Measurements from ENCODE around the gene SARM1. TPM values are rescaled to one million over a fixed set of nuclear protein-coding genes. Genes with fewer than 3 reads are reported as not detected.

Gene SARM1
- total RNA-seq, 4 donors from 2014 or later = 10.3 to 20.2 (median 16.3) TPM

DNA sequence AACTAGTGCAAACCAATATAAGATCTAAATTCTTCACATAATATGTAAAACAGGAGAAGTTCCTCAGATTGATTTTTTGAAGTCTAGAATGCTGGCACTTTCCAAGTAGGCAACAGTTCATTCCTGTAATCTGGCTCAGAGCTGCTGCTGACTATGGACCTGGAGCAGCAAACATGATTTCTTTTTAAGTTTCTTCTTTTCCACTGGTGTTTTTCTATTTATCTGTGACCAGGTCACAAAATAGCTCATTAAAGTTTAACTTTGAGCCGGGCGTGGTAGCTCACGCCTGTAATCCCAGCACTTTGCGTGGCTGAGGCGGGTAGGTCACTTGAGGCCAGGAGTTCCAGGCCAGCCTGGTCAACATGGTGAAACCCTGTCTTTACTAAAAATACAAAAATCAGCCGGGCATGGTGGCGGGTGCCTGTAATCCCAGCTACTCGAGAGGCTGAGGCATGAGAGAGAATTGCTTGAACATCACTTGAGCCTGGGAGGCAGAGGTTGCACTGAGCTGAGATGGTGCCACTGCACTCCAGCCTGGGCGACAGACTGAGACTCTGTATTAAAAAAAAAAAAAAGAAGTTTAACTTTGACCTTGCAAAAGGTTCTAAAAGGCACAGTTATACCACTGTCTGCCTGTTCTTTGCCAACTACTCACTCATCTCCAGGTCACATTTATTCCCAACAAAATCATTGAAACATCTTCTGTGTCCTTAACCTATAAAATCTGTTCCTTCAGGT is 72.6 kb downstream of the SARM1 start:
- Histone ChIP-seq H3K36me3 (no peaks in the 10 kb centered on the region), H3K4me1 (no peaks in the 10 kb centered on the region), H3K4me3 (replicated peaks in 1 of 3) (no peak overlapping the region), H3K27ac (no peak overlapping the region), H3K9me3 (no peaks in the 10 kb centered on the region), H3K27me3 (no peaks in the 10 kb centered on the region)
- WGBS, 2 donors = 78 to 84% methylated on average over 9 of the region's 9 CpGs
- TF ChIP-seq, protein P1, sequence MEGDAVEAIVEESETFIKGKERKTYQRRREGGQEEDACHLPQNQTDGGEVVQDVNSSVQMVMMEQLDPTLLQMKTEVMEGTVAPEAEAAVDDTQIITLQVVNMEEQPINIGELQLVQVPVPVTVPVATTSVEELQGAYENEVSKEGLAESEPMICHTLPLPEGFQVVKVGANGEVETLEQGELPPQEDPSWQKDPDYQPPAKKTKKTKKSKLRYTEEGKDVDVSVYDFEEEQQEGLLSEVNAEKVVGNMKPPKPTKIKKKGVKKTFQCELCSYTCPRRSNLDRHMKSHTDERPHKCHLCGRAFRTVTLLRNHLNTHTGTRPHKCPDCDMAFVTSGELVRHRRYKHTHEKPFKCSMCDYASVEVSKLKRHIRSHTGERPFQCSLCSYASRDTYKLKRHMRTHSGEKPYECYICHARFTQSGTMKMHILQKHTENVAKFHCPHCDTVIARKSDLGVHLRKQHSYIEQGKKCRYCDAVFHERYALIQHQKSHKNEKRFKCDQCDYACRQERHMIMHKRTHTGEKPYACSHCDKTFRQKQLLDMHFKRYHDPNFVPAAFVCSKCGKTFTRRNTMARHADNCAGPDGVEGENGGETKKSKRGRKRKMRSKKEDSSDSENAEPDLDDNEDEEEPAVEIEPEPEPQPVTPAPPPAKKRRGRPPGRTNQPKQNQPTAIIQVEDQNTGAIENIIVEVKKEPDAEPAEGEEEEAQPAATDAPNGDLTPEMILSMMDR (IDR thresholded peaks at IDR 0.05) = no peak
- no peak for TF ChIP-seq POLR2A (IDR thresholded peaks at IDR 0.05)
- no peak for DNase-seq
- intact Hi-C loops (cut with DNase I) = no loop called here

DNA sequence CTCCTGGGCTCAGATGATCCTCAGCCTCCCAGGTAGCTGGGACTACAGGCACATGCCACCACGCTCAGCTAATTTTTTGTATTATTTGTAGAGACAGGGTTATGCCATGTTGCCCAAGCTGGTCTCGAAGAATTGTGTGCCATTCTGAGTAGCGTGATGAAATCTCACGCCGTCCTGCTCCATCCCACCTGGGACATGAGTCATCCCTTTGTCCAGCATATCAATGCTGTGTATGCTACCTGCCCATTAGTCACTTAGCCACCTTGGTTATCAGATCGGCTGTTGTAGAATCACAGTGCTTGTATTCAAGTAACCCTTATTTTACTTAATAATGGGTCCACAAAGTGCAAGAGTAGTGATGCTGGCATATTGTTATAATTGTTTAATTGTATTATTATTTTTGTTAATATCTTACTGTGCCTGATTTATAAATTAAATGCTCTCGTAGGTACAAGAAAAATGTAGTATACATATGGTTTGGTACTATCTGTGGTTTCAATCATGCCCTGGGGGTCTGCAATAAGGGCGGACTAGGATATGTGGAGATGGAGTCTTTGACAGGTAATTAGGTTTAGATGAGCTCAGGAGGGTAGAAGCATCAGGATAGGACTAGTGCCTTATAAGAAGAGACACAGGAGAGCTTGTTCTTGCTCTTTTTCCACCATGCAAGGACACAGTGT is 75.4 kb downstream of the SARM1 start:
- no peaks in the 10 kb centered on the region for H3K4me1 ChIP-seq
- no peak for TF ChIP-seq POLR2A (IDR thresholded peaks at IDR 0.05)
- TF ChIP-seq, protein P1 (IDR thresholded peaks at IDR 0.05) = no peak
- DNase-seq = no peak
- intact Hi-C loops (cut with DNase I) = no loop called here
- no peaks in the 10 kb centered on the region for H3K27me3 ChIP-seq
- no peaks in the 10 kb centered on the region for H3K36me3 ChIP-seq
- no peaks in the 10 kb centered on the region for H3K9me3 ChIP-seq
- H3K4me3 ChIP-seq (replicated peaks in 1 of 3) = no peak overlapping the region
- 92 to 95% methylated on average over 8 of the region's 8 CpGs for WGBS, 2 donors
- no peak overlapping the region for H3K27ac ChIP-seq

DNA sequence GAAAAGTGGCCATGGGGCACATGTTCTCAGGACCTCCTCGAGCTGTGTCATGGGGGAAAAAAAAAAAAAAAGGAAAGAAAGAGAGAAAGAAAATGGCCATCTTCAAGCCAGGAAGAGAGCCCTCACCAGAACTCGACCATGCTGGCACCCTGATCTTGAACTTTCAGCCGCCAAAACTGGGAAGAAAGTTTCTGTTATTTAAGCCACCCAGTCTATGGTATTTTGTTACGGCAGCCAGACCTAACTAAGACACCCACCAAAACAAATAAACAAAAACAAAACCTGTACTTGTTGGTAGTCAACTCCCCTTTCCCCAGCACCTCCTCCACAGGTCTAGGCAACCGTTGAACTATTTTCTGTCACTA is 75.9 kb downstream of the SARM1 start:
- intact Hi-C loops (cut with DNase I) = no loop called here
- H3K9me3 ChIP-seq = no peaks in the 10 kb centered on the region
- DNase-seq = no peak
- no peaks in the 10 kb centered on the region for H3K4me1 ChIP-seq
- no peaks in the 10 kb centered on the region for H3K27me3 ChIP-seq
- H3K27ac ChIP-seq = no peak overlapping the region
- H3K36me3 ChIP-seq = no peaks in the 10 kb centered on the region
- no peak overlapping the region for H3K4me3 ChIP-seq (replicated peaks in 1 of 3)
- WGBS, 2 donors = 72 to 75% methylated on average over 5 of the region's 5 CpGs
- TF ChIP-seq POLR2A (IDR thresholded peaks at IDR 0.05) = no peak
- TF ChIP-seq, protein P1 (IDR thresholded peaks at IDR 0.05) = no peak

DNA sequence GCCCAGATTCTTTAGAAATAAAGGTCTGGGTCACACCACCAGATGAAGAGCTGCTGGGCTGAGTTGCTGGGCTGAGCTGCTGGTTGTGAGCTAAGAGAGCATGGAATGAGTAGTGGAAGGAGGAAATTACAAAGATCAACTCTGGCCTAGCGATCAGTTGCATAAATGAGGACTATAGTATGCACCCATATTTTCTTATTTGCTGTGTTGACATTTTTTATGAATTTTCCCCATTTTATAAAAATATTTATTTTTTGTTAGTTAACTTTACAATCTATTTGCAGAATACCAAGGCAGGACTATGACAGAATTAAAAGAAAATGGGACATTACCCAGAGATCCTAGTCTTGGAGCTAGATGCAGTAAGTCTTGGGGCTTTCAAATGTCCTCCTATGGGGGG is 78.4 kb downstream of the SARM1 start:
- Histone ChIP-seq H3K27me3 (no peaks in the 10 kb centered on the region), H3K36me3 (no peaks in the 10 kb centered on the region), H3K27ac (no peak overlapping the region), H3K4me3 (replicated peaks in 1 of 3) (no peak overlapping the region), H3K9me3 (no peaks in the 10 kb centered on the region), H3K4me1 (no peaks in the 10 kb centered on the region)
- intact Hi-C loops (cut with DNase I) = no loop called here
- WGBS, 2 donors = 85 to 93% methylated on average over 1 of the region's 1 CpG
- DNase-seq = no peak
- TF ChIP-seq, protein P1 (IDR thresholded peaks at IDR 0.05) = no peak
- TF ChIP-seq POLR2A (IDR thresholded peaks at IDR 0.05) = no peak

Small RNA genes within 50 kb of the gene (microRNA-seq; reads per million reads assigned to microRNA genes)
- gene MIR4723 = 1.5 reads per million

Other genes with a start within 250 kb of the SARM1 start
- 1 to 10 TPM; 3.1 to 5.2 (median 4.5) TPM for gene TMEM97, start 52.5 kb upstream of the SARM1 start, total RNA-seq
- gene IFT20, start 36.2 kb upstream of the SARM1 start, total RNA-seq = 10 to 100 TPM; 38.5 to 78.0 (median 63.6) TPM
- 10 to 100 TPM; 28.4 to 36.9 (median 35.8) TPM for gene TNFAIP1, start 35.9 kb upstream of the SARM1 start, total RNA-seq
- gene POLDIP2, start 14.2 kb upstream of the SARM1 start, total RNA-seq = 100 to 1,000 TPM in 2 of 4 donors, 10 to 100 TPM in 2; 55.4 to 102 (median 91.7) TPM
- gene SEBOX, start 6.5 kb upstream of the SARM1 start, total RNA-seq = not detected
- gene VTN, start 1.4 kb upstream of the SARM1 start, total RNA-seq = under 1 TPM in 2 of 4 donors, not detected in 2; 0.33 to 0.39 TPM
- 10 to 100 TPM; 10.8 to 15.6 (median 13.4) TPM for gene SLC46A1, start 34.5 kb downstream of the SARM1 start, total RNA-seq
- gene SLC13A2, start 102.0 kb downstream of the SARM1 start, total RNA-seq = not detected
- under 1 TPM in 1 of 4 donors, not detected in 3; 0.34 TPM for gene FOXN1, start 134.7 kb downstream of the SARM1 start, total RNA-seq
- 10 to 100 TPM; 29.8 to 43.9 (median 36.0) TPM for gene UNC119, start 180.9 kb downstream of the SARM1 start, total RNA-seq
- gene PIGS, start 199.8 kb downstream of the SARM1 start, total RNA-seq = 100 to 1,000 TPM in 1 of 4 donors, 10 to 100 TPM in 3; 37.2 to 111 (median 74.7) TPM
- gene ALDOC, start 205.2 kb downstream of the SARM1 start, total RNA-seq = 10 to 100 TPM in 1 of 4 donors, 1 to 10 TPM in 3; 6.0 to 13.1 (median 8.7) TPM
- 10 to 100 TPM in 2 of 4 donors, 1 to 10 TPM in 2; 4.4 to 27.0 (median 9.9) TPM for gene SPAG5, start 227.3 kb downstream of the SARM1 start, total RNA-seq
- 10 to 100 TPM in 1 of 4 donors, 1 to 10 TPM in 3; 4.2 to 13.1 (median 9.5) TPM for gene RSKR, start 242.5 kb downstream of the SARM1 start, total RNA-seq

Data from thyroid gland (tissue), 4 donors.